Tracheal epithelial cell (primary cell): ENCODE results near the gene PIGS. TPM values are rescaled to one million over a fixed set of nuclear protein-coding genes. Genes with fewer than 3 reads are reported as not detected.

Source experiments
- total RNA-seq: library from RNA; depleted of rRNA; stranded (reverse); fragments of >200 nt; gene quantifications from 2 replicates; pipeline ENCODE4 v1.2.1, GENCODE V29; 2014

PIGS gene
- total RNA-seq = 45.2 and 48.4 TPM in 2 replicates

GRCh38 chr17:28571361-28572122 lies at the start of gene PIGS:
Gene PIGS, minus strand, starts transcription at chr17:28571524. Its CDS starts 28 bp downstream, at chr17:28571496.

GRCh38 chr17:28613931-28614381 lies 42.6 kb upstream of the PIGS start, which contains the start of gene RSKR:
Gene RSKR, minus strand, starts transcription at chr17:28614185. Its CDS starts 24 bp downstream, at chr17:28614161.

GRCh38 chr17:28598799-28599310 lies 27.5 kb upstream of the PIGS start, which contains the start of gene SPAG5:
Gene SPAG5, minus strand, starts transcription at chr17:28599025. Its CDS starts 79 bp downstream, at chr17:28598946.

GRCh38 chr17:28576758-28577465 lies 5.6 kb upstream of the PIGS start, which contains the start of gene ALDOC:
Gene ALDOC, minus strand, starts transcription at chr17:28576895. Its CDS starts 1,363 bp downstream, at chr17:28575532.

GRCh38 chr17:28552176-28552999 lies 18.9 kb downstream of the PIGS start, which contains the start of gene UNC119:
Gene UNC119, minus strand, starts transcription at chr17:28552624. Its CDS starts 67 bp downstream, at chr17:28552557.

GRCh38 chr17:28505986-28506665 lies 65.2 kb downstream of the PIGS start, which contains the start of gene FOXN1:
Gene FOXN1, plus strand, starts transcription at chr17:28506348. Its CDS starts 17,622 bp downstream, at chr17:28523970.

Other genes with a start within 250 kb of the PIGS start
- gene IFT20, start 236.1 kb downstream of the PIGS start, total RNA-seq = 42.4 and 48.0 TPM in 2 replicates
- gene TNFAIP1, start 235.8 kb downstream of the PIGS start, total RNA-seq = 26.6 and 65.3 TPM in 2 replicates
- gene POLDIP2, start 214.0 kb downstream of the PIGS start, total RNA-seq = 70.8 and 82.9 TPM in 2 replicates
- gene SEBOX, start 206.3 kb downstream of the PIGS start, total RNA-seq = not detected in 2 replicates
- not detected in 2 replicates for gene VTN, start 201.2 kb downstream of the PIGS start, total RNA-seq
- 0.21 and 0.48 TPM in 2 replicates for gene SARM1, start 199.8 kb downstream of the PIGS start, total RNA-seq
- gene SLC46A1, start 165.3 kb downstream of the PIGS start, total RNA-seq = 6.3 and 12.6 TPM in 2 replicates
- gene SLC13A2, start 97.9 kb downstream of the PIGS start, total RNA-seq = not detected in 2 replicates
- 0.21 and 0.24 TPM in 2 replicates for gene FOXN1, start 65.2 kb downstream of the PIGS start, total RNA-seq
- gene UNC119, start 18.9 kb downstream of the PIGS start, total RNA-seq = 30.6 and 34.5 TPM in 2 replicates
- gene ALDOC, start 5.4 kb upstream of the PIGS start, total RNA-seq = 78.4 and 88.7 TPM in 2 replicates
- 0.85 and 3.9 TPM in 2 replicates for gene SPAG5, start 27.5 kb upstream of the PIGS start, total RNA-seq
- 2.7 and 4.7 TPM in 2 replicates for gene RSKR, start 42.7 kb upstream of the PIGS start, total RNA-seq
- 101 and 151 TPM in 2 replicates for gene BLTP2, start 73.6 kb upstream of the PIGS start, total RNA-seq
- 51.1 and 56.1 TPM in 2 replicates for gene SDF2, start 90.4 kb upstream of the PIGS start, total RNA-seq
- gene SUPT6H, start 90.7 kb upstream of the PIGS start, total RNA-seq = 24.3 and 28.4 TPM in 2 replicates
- 0.24 and 0.64 TPM in 2 replicates for gene PROCA1, start 140.4 kb upstream of the PIGS start, total RNA-seq
- gene RAB34, start 146.3 kb upstream of the PIGS start, total RNA-seq = 118 and 133 TPM in 2 replicates
- 783 and 1,374 TPM in 2 replicates for gene RPL23A, start 148.5 kb upstream of the PIGS start, total RNA-seq
- 9.4 and 10.6 TPM in 2 replicates for gene TLCD1, start 154.7 kb upstream of the PIGS start, total RNA-seq
- gene NEK8, start 157.3 kb upstream of the PIGS start, total RNA-seq = 2.6 and 4.1 TPM in 2 replicates
- gene TRAF4, start 172.5 kb upstream of the PIGS start, total RNA-seq = 37.9 and 57.4 TPM in 2 replicates